IMR-90 (cell line): ENCODE results near the gene ZDHHC7.

Source experiments
- CEBPB ChIP-seq: IDR thresholded peaks from 2 replicates; pipeline ENCODE4 v1.6.1; 2012; ENCODE audit warnings: low read depth, low read length, improper control_type of control experiment
- CHD1 ChIP-seq: IDR thresholded peaks from 2 replicates; pipeline ENCODE4 v1.6.1; 2012; ENCODE audit warnings: low read depth, low read length, improper control_type of control experiment
- FOS ChIP-seq: fragments of 150-350 bp; IDR thresholded peaks from 2 replicates; pipeline ENCODE4 v1.6.1; 2016; ENCODE audit warnings: low read depth, low read length
- MXI1 ChIP-seq: IDR thresholded peaks from 2 replicates; pipeline ENCODE4 v1.6.1; 2012; ENCODE audit warnings: low read depth, mild to moderate bottlenecking, low read length, moderate library complexity, borderline replicate concordance
- POLR2A ChIP-seq: IDR thresholded peaks from 2 replicates; pipeline ENCODE4 v1.6.1; 2012; ENCODE audit warnings: mild to moderate bottlenecking, low read depth, low read length
- RAD21 ChIP-seq: IDR thresholded peaks from 2 replicates; pipeline ENCODE4 v1.6.1; 2012; ENCODE audit warnings: low read length, improper control_type of control experiment
- RFX5 ChIP-seq: IDR thresholded peaks from 2 replicates; pipeline ENCODE4 v1.8.0; 2012; ENCODE audit warnings: low read depth, mild to moderate bottlenecking, low read length, moderate library complexity
- SMC3 ChIP-seq: fragments of 150-350 bp; IDR thresholded peaks from 2 replicates; pipeline ENCODE4 v1.6.1; 2016; ENCODE audit warnings: low read depth, mild to moderate bottlenecking, antibody characterized with exemption, low read length, moderate library complexity
- TF ChIP-seq, protein P1 (sequence below): conservative IDR thresholded peaks from 2 replicates; pipeline ENCODE4 v1.5.1; 2012; ENCODE audit warnings: mild to moderate bottlenecking, low read depth, low read length, improper control_type of control experiment

DNA sequence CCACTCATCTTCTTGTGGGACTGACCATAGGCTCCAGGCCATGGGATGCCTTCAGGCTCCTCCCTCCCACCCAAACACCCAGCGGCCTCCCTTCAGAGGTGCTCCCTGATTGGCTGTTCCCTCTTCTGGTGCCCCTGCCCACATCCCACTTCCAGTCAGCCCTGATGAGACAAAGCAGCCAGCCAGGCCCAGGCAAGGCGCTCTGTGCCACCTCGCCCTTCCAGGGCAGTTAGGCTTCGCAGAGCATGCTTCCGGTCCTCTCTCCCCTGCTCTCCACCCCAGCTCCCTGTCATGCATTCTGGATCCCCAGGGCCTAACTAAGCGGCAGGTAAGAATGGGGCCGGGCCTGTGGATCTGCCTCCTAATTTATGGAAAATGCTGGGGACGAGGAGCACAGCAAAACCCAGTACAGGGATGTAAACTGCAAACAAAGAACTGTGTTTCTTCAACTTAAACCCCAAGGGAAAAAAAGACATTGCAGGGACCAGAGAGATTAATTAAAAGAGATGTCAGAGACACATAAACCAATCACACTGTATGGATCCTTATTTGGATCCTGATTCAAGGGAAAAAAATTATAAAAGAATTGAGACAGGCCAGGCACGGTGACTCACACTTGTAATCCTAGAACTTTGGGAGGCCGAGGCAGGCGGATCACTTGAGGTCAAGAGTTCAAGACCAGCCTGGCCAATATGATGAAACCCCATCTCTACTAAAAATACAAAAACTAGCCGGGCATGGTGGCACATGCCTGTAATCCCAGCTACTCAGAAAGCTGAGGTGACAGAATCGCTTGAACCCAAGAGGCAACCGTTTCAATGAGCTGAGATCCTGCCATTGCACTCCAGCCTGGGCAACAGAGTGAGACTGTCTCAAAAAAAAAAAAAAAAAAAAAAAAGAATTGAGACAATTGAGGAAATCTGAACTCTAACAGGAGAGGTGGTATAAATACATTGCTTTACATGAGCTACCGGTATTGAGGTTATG lies 26.0 kb downstream of the ZDHHC7 start:
- TF ChIP-seq, protein P1, sequence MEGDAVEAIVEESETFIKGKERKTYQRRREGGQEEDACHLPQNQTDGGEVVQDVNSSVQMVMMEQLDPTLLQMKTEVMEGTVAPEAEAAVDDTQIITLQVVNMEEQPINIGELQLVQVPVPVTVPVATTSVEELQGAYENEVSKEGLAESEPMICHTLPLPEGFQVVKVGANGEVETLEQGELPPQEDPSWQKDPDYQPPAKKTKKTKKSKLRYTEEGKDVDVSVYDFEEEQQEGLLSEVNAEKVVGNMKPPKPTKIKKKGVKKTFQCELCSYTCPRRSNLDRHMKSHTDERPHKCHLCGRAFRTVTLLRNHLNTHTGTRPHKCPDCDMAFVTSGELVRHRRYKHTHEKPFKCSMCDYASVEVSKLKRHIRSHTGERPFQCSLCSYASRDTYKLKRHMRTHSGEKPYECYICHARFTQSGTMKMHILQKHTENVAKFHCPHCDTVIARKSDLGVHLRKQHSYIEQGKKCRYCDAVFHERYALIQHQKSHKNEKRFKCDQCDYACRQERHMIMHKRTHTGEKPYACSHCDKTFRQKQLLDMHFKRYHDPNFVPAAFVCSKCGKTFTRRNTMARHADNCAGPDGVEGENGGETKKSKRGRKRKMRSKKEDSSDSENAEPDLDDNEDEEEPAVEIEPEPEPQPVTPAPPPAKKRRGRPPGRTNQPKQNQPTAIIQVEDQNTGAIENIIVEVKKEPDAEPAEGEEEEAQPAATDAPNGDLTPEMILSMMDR: no peak
- TF ChIP-seq MXI1: no peak
- peak; percentile 29; the same call in 1 of the 2 replicates for TF ChIP-seq CEBPB
- no peak for TF ChIP-seq SMC3
- TF ChIP-seq FOS: peak; percentile 78; the same call in 1 of the 2 replicates
- TF ChIP-seq POLR2A: no peak
- TF ChIP-seq RAD21: no peak
- TF ChIP-seq RFX5: no peak
- no peak for TF ChIP-seq CHD1
